Cardiac muscle cell (in vitro differentiated cells and primary cell): ENCODE measurements around the gene TSC22D4. TPM values are rescaled to one million over a fixed set of nuclear protein-coding genes. Genes with fewer than 3 reads are reported as not detected.

ENCODE experiments used
- DNase-seq, 2 donors: peaks; one replicate each; pipeline versions ENCODE4 v3.0.0 to v3.0.0-alpha.2; 2010 to 2017; ENCODE audit warnings: low read depth in 1 of 2, low spot score in 1 of 2
- H3K27ac ChIP-seq: fragments of 200-600 bp; sonication (generic); 2 replicates; pipeline ENCODE4 v1.5.1; 2016
- H3K27me3 ChIP-seq: fragments of 200-600 bp; sonication (generic); 2 replicates; pipeline ENCODE4 v1.6.0; 2016; ENCODE audit warnings: control low read depth
- H3K36me3 ChIP-seq: fragments of 200-600 bp; sonication (generic); 2 replicates; pipeline ENCODE4 v1.5.1; 2016; ENCODE audit warnings: control low read depth
- H3K4me1 ChIP-seq: fragments of 200-600 bp; sonication (generic); 2 replicates; pipeline ENCODE4 v1.8.1; 2017; ENCODE audit warnings: low read depth, mild to moderate bottlenecking, mixed run types
- H3K4me3 ChIP-seq: fragments of 200-600 bp; sonication (generic); 2 replicates; pipeline ENCODE4 v1.5.1; 2016; ENCODE audit warnings: mild to moderate bottlenecking
- H3K9me3 ChIP-seq: fragments of 200-600 bp; sonication (generic); 2 replicates; pipeline ENCODE4 v1.5.1; 2017; ENCODE audit warnings: low read depth, mild to moderate bottlenecking, control low read depth
- polyA plus RNA-seq: library from polyadenylated mRNA; unstranded; fragments of >200 nt; fragmentation: Nextera tagmentation; extraction: Ambion mirVana; gene quantifications from 2 replicates; pipeline ENCODE4 v1.2.1, GENCODE V29; 2016
- total RNA-seq: library from RNA; depleted of rRNA; stranded (reverse); fragments of >200 nt; gene quantifications from 2 replicates; pipeline ENCODE4 v1.2.3, GENCODE V29; 2016
- TF ChIP-seq, protein P1 (sequence below): IDR thresholded peaks from 2 replicates; pipeline ENCODE4 v1.5.1; 2012; ENCODE audit warnings: low read depth, mild to moderate bottlenecking, low read length

The TSC22D4 gene
- total and polyA plus RNA-seq, 2 experiments from 2014 or later, result 91.9 to 133 TPM

- no peaks in the 10 kb centered on the region for H3K27me3 ChIP-seq
- peaks cover 27% of the 10 kb centered on the region for H3K4me1 ChIP-seq
- peaks cover 9% of the 10 kb centered on the region for H3K36me3 ChIP-seq
- peak overlapping the region; percentile 90 for H3K27ac ChIP-seq
- peak; percentile 39 to 47 for DNase-seq
- H3K4me3 ChIP-seq, result peak overlapping the region; percentile 75
- no peaks in the 10 kb centered on the region for H3K9me3 ChIP-seq
- TF ChIP-seq, protein P1, sequence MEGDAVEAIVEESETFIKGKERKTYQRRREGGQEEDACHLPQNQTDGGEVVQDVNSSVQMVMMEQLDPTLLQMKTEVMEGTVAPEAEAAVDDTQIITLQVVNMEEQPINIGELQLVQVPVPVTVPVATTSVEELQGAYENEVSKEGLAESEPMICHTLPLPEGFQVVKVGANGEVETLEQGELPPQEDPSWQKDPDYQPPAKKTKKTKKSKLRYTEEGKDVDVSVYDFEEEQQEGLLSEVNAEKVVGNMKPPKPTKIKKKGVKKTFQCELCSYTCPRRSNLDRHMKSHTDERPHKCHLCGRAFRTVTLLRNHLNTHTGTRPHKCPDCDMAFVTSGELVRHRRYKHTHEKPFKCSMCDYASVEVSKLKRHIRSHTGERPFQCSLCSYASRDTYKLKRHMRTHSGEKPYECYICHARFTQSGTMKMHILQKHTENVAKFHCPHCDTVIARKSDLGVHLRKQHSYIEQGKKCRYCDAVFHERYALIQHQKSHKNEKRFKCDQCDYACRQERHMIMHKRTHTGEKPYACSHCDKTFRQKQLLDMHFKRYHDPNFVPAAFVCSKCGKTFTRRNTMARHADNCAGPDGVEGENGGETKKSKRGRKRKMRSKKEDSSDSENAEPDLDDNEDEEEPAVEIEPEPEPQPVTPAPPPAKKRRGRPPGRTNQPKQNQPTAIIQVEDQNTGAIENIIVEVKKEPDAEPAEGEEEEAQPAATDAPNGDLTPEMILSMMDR, result no peak
Measured at GRCh38 chr7:100435401-100436304, 43.4 kb downstream of the TSC22D4 start.

DNA sequence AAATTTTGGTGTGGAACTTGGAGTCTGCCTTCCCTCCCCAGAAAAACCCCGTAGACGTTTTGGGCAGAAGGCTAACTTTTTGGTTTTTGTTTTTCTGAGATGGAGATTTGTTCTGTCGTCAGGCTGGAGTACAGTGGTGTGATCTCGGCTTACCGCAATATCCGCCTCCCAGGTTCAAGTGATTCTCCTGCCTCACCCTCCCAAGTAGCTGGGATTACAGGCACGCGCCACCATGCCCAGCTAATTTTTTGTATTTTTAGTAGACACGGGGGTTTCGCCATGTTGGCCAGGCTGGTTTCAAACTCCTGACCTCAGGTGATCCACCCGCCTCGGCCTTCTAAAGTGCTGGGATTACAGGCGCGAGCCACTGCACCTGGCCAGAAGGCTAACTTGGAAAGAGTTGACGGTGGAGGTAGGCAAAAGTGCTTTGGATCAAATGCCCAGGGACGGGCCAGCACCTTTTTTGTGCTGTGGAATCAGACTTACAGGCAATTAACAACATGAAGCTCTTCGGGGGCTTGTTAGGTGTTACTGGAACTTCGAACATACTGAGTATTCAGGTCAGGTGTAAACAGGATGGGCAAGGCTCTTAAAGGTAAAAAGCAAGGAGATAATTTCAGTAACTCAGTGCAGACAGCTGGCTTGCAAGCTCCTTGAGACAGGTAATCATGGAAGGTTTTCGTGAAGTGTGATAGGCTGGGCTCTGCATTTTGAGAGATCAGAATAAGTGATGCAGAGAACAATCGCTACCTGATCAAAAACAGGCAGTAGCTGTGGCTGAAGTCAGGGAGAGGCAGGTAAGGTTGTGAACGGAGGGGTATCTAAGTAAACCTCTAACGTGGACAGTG is 44.5 kb downstream of the TSC22D4 start:
- peaks cover 9% of the 10 kb centered on the region for H3K36me3 ChIP-seq
- peak overlapping the region; percentile 75 for H3K4me3 ChIP-seq
- H3K9me3 ChIP-seq, result no peaks in the 10 kb centered on the region
- H3K27ac ChIP-seq, result no peak overlapping the region
- no peaks in the 10 kb centered on the region for H3K27me3 ChIP-seq
- H3K4me1 ChIP-seq, result peaks cover 27% of the 10 kb centered on the region
- DNase-seq, result no peak
- TF ChIP-seq, protein P1, result no peak

GRCh38 chr7:100433592-100434296 is 45.3 kb downstream of the TSC22D4 start:
- H3K4me3 ChIP-seq, result no peak overlapping the region
- H3K27me3 ChIP-seq, result no peaks in the 10 kb centered on the region
- H3K9me3 ChIP-seq, result no peaks in the 10 kb centered on the region
- TF ChIP-seq, protein P1, result no peak
- H3K27ac ChIP-seq, result no peak overlapping the region
- H3K4me1 ChIP-seq, result peaks cover 27% of the 10 kb centered on the region
- peaks cover 9% of the 10 kb centered on the region for H3K36me3 ChIP-seq
- no peak for DNase-seq

GRCh38 chr7:100433276-100433591 is 45.8 kb downstream of the TSC22D4 start:
- peaks cover 27% of the 10 kb centered on the region for H3K4me1 ChIP-seq
- H3K27ac ChIP-seq, result no peak overlapping the region
- H3K27me3 ChIP-seq, result no peaks in the 10 kb centered on the region
- no peak overlapping the region for H3K4me3 ChIP-seq
- TF ChIP-seq, protein P1, result no peak
- H3K9me3 ChIP-seq, result no peaks in the 10 kb centered on the region
- DNase-seq, result no peak
- H3K36me3 ChIP-seq, result peaks cover 9% of the 10 kb centered on the region

- H3K27ac ChIP-seq, result peak overlapping the region; percentile 67
- TF ChIP-seq, protein P1, result no peak
- H3K4me1 ChIP-seq, result peaks cover 27% of the 10 kb centered on the region
- peaks cover 9% of the 10 kb centered on the region for H3K36me3 ChIP-seq
- no peaks in the 10 kb centered on the region for H3K9me3 ChIP-seq
- no peaks in the 10 kb centered on the region for H3K27me3 ChIP-seq
- no peak overlapping the region for H3K4me3 ChIP-seq
- no peak for DNase-seq
Measured at GRCh38 chr7:100432621-100433275, 46.3 kb downstream of the TSC22D4 start.
